NCI-H1105 treated with DMSO at 0.1 percent for 48 hours (cell line): Measurements from ENCODE around the gene RPAP2.
"Not testable (repeated sequence)": the region's sequence is repeated elsewhere in the genome, so short reads cannot be mapped to it uniquely, and the experiment has no call there.

Source experiments
- DNase-seq: peaks from one replicate; lab custom pipeline; 2025; lab: John Stamatoyannopoulos, UW

The RPAP2 gene

GRCh38 chr1:92376345-92376744, 77.5 kb downstream of the RPAP2 start:
- no peak for DNase-seq

GRCh38 chr1:92377991-92378390, 79.1 kb downstream of the RPAP2 start:
- not testable (repeated sequence) for DNase-seq

- no peak for DNase-seq
These were observed 82.0 kb downstream of the RPAP2 start for GRCh38 chr1:92380867-92381266.

- DNase-seq: not testable (repeated sequence)
These were observed 95.1 kb downstream of the RPAP2 start for GRCh38 chr1:92393966-92394365.

GRCh38 chr1:92398519-92398918, 99.7 kb downstream of the RPAP2 start:
- DNase-seq: no peak

GRCh38 chr1:92399076-92399475, 100.2 kb downstream of the RPAP2 start:
- DNase-seq: no peak

GRCh38 chr1:92404661-92405060, 105.8 kb downstream of the RPAP2 start:
- no peak for DNase-seq

- DNase-seq: no peak
These were observed 110.0 kb downstream of the RPAP2 start for GRCh38 chr1:92408825-92409224.

GRCh38 chr1:92409946-92410549, 111.2 kb downstream of the RPAP2 start:
- no peak for DNase-seq

GRCh38 chr1:92410706-92411105, 111.8 kb downstream of the RPAP2 start:
- no peak for DNase-seq

- no peak for DNase-seq
These were observed 112.7 kb downstream of the RPAP2 start for GRCh38 chr1:92411511-92411910.

GRCh38 chr1:92419642-92420041, 120.8 kb downstream of the RPAP2 start:
- DNase-seq: no peak

GRCh38 chr1:92424381-92424780, 125.5 kb downstream of the RPAP2 start:
- no peak for DNase-seq

- no peak for DNase-seq
These were observed 126.8 kb downstream of the RPAP2 start for GRCh38 chr1:92425617-92426016.

GRCh38 chr1:92430030-92430429, 131.2 kb downstream of the RPAP2 start:
- no peak for DNase-seq

- not testable (repeated sequence) for DNase-seq
These were observed 135.7 kb downstream of the RPAP2 start for GRCh38 chr1:92434572-92434971.

- no peak for DNase-seq
These were observed 140.4 kb downstream of the RPAP2 start for GRCh38 chr1:92439291-92439690.

- no peak for DNase-seq
These were observed 142.4 kb downstream of the RPAP2 start for GRCh38 chr1:92441316-92441696.

- no peak for DNase-seq
These were observed 143.0 kb downstream of the RPAP2 start for GRCh38 chr1:92441697-92442342.

GRCh38 chr1:92442351-92442750, 143.5 kb downstream of the RPAP2 start:
- no peak for DNase-seq

- no peak for DNase-seq
These were observed 145.0 kb downstream of the RPAP2 start for GRCh38 chr1:92443893-92444292.

GRCh38 chr1:92444351-92444750, 145.5 kb downstream of the RPAP2 start:
- DNase-seq: no peak

GRCh38 chr1:92445865-92446264, 147.0 kb downstream of the RPAP2 start:
- DNase-seq: no peak

- DNase-seq: no peak
These were observed 147.7 kb downstream of the RPAP2 start for GRCh38 chr1:92446546-92446945.
